Heart left ventricle (tissue), 16 donors: ENCODE data around the gene TDG. TPM values are rescaled to one million over a fixed set of nuclear protein-coding genes. Genes with fewer than 3 reads are reported as not detected.

Experiments
- ATAC-seq, 4 donors: fragments of 200-7000 bp; cut with Tn5 transposase; one replicate each; pipeline ENCODE4 v1.9.1; 2020 to 2022; ENCODE audit warnings: moderate library complexity in 4 of 4, mild to moderate bottlenecking in 3 of 4, moderate number of reproducible peaks in 1 of 4
- DNase-seq, 5 donors: peaks; one replicate each; pipeline ENCODE4 v3.0.0-alpha.2; 2020
- H3K27ac ChIP-seq, 12 donors: fragments of 200-600 bp; sonication (generic) in 4 of 12; one replicate each; pipeline versions ENCODE4 v1.5.0 to v1.8.0; 2016 to 2022; ENCODE audit warnings: mild to moderate bottlenecking in 2 of 12
- H3K27me3 ChIP-seq, 9 donors: fragments of 200-600 bp; sonication (generic) in 2 of 9; one replicate each; pipeline versions ENCODE4 v1.5.1 to v1.8.0; 2016 to 2022; ENCODE audit warnings: mild to moderate bottlenecking in 3 of 9
- H3K36me3 ChIP-seq, 9 donors: fragments of 200-600 bp; sonication (generic) in 2 of 9; one replicate each; pipeline versions ENCODE4 v1.5.0 to v1.8.0; 2018 to 2022; ENCODE audit warnings: mild to moderate bottlenecking in 2 of 9
- H3K4me1 ChIP-seq, 12 donors: fragments of 200-600 bp; sonication (generic) in 4 of 12; one replicate each; pipeline versions ENCODE4 v1.5.0 to v1.8.0; 2016 to 2022; ENCODE audit warnings: mild to moderate bottlenecking in 3 of 12
- H3K4me3 ChIP-seq, 12 donors: fragments of 200-600 bp; sonication (generic) in 4 of 12; one replicate each; pipeline versions ENCODE4 v1.5.0 to v1.8.0; 2017 to 2022; ENCODE audit warnings: mild to moderate bottlenecking in 9 of 12, moderate library complexity in 4 of 12
- H3K9me3 ChIP-seq, 12 donors: fragments of 200-600 bp; sonication (generic) in 4 of 12; one replicate each; pipeline versions ENCODE4 v1.5.0 to v1.8.0; 2016 to 2022; ENCODE audit warnings: mild to moderate bottlenecking in 1 of 12
- POLR2A ChIP-seq, 2 donors: fragments of 450-650 bp; IDR thresholded peaks; one replicate each; pipeline ENCODE4 v1.6.1; 2017; ENCODE audit warnings: antibody characterized with exemption in 2 of 2, mild to moderate bottlenecking in 2 of 2, moderate library complexity in 2 of 2
- WGBS, 4 donors: extraction: QIAGEN DNeasy Blood & Tissue Kit in 2 of 4; methylation state at CpG; one replicate each; pipeline versions ENCODE4 v1.1.5 to v1.1.7; 2013 to 2018; 5-methylcytosine and 5-hydroxymethylcytosine counted together
- intact Hi-C, 10 donors: fragments of 100-400 bp; cut with DNase I; formaldehyde crosslinking; loops; one replicate each; pipeline versions ENCODE4 v1.11.1 to v1.14.2; 2022
- polyA plus RNA-seq, 2 donors: library from polyadenylated mRNA; stranded (reverse); fragments of 200-250 nt; gene quantifications; one replicate each; pipeline ENCODE4 v1.2.3, GENCODE V29; 2013
- total RNA-seq, 9 donors: library from RNA; depleted of rRNA in 2 of 9; stranded (reverse); fragments of >200 nt in 2 of 9; fragmentation: NEBNext Ultra II Directional in 3 of 9; extraction: Animal tissue kit (Norgen Biotek cat#: 25700) in 3 of 9; gene quantifications; one replicate each; pipeline versions ENCODE4 v1.1.0 to v1.2.4, GENCODE V29; 2016 to 2023
- TF ChIP-seq, protein P1 (sequence below), 12 donors: fragments of 200-600 bp; sonication (generic) in 4 of 12; IDR thresholded peaks; one replicate each; pipeline versions ENCODE4 v1.5.0 to v1.8.0; 2018 to 2022; ENCODE audit warnings: antibody characterized with exemption in 12 of 12, mild to moderate bottlenecking in 5 of 12
- donor health status: ischemic (EF 13 %, LVEDD 7.1; RV severe dilation, severe dysfunction).
- donor health status: healthy with polysubstance abuse.
- donor health status: DM: no; HTN: yes; CAD: no.
- donor health status: DM: no; HTN: no; CAD: no.
- donor health status: ischemic (EF 25% LVEDD 6.9; RV normal size, moderate dysfunction).
- donor health status: ischemic (EF 25% LVEDD 5.7; RV mildly dilated, moderate dysfunction).
- donor health status: healthy.
- donor health status: DM: yes; HTN: yes; CAD: no.
- donor health status: ischemic (EF 35%, LVEDD 5.7; RV mildly dilated, moderate dysfunction).
- donor health status: nonischemic (EF 11% LVEDD 7.7; RV severe dilation, severe dysfunction).
- donor health status: DM: yes; HTN: yes; CAD: no.
- donor health status: PGD.
- donor health status: ischemic (EF 29% LVEDD 5.4; RV normal size, mild dysfunction).
- donor health status: nonischemic (EF 23%, LVEDD 6.1; RV moderate dilation, normal function).

TDG gene
- total and polyA plus RNA-seq, 11 donors, result 7.4 to 15.5 (median 13.1) TPM

DNA sequence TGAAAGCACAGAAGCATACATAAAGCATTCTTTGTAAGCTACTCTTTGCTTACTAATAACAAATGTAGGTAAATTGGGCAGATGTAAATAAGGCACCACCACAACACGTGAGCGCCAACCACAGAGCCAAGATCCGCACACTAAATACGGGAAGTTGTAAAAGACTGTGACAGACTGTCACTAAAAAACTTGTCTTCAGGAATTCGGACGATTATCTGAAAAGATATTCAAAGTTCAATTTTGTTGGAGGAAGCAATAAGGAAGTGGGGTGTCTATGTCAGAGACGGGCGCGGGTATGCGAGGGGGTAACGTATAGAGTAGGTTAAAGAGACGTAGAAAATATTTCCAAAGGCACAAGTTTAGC is 37.0 kb upstream of the TDG start:
- peak in 1 of 5 donors; percentile 47 for DNase-seq
- peaks cover 7 to 43% (median 32%) of the 10 kb centered on the region in 12 donors for H3K4me1 ChIP-seq

DNA sequence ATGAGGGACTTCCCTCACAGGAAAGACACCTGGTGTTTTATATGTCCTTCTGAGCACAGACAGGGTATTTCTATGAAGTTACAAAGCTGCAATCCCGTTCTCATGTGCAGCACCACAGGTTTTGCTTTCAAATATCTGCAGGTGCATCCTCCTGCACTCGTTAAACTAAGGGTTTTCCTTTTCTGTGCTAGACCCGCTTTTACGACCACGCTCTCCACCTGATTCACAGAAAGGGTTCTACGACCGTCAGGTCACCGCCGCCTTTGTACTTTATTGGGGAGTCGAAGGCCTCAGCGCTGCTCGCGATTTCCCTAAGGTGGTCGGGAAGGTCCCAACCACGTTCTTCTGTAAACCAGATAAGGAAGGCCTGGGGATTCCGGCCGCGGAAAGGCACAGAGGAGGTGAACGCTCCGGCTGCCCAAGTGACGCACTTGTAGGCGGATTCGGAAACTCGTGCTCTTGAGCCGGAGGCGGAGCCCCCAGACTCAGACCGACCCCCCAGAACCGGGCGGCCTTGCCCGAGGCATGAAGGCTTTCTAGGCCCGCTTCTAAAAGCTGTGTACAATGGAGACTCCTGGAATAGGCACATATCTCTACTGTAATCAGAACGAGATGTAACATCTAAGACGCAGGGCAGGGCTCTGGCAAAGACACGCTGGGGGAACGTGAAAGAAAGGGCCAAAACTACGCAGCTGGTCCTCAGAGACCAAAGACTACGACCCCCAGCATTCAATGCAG is 36.5 kb upstream of the TDG start:
- 1 to 4% (median 2%) methylated on average over 31 to 37 of the region's 37 CpGs for WGBS, 4 donors
- Histone ChIP-seq H3K4me3 (peak overlapping the region; percentile 35 to 95 (median 80)), H3K9me3 (no peaks in the 10 kb centered on the region), H3K4me1 (peaks cover 10 to 49% (median 35%) of the 10 kb centered on the region in 12 donors), H3K36me3 (peaks cover 0 to 28% (median 18%) of the 10 kb centered on the region in 9 donors), H3K27ac (peak overlapping the region; percentile 87 to 99 (median 94)), H3K27me3 (no peaks in the 10 kb centered on the region)
- ATAC-seq, result peak; percentile 43 to 76 (median 70)
- TF ChIP-seq, protein P1, sequence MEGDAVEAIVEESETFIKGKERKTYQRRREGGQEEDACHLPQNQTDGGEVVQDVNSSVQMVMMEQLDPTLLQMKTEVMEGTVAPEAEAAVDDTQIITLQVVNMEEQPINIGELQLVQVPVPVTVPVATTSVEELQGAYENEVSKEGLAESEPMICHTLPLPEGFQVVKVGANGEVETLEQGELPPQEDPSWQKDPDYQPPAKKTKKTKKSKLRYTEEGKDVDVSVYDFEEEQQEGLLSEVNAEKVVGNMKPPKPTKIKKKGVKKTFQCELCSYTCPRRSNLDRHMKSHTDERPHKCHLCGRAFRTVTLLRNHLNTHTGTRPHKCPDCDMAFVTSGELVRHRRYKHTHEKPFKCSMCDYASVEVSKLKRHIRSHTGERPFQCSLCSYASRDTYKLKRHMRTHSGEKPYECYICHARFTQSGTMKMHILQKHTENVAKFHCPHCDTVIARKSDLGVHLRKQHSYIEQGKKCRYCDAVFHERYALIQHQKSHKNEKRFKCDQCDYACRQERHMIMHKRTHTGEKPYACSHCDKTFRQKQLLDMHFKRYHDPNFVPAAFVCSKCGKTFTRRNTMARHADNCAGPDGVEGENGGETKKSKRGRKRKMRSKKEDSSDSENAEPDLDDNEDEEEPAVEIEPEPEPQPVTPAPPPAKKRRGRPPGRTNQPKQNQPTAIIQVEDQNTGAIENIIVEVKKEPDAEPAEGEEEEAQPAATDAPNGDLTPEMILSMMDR (IDR thresholded peaks at IDR 0.05), result no peak
- TF ChIP-seq POLR2A (IDR thresholded peaks at IDR 0.05), result peak in 1 of 2 donors; percentile 40
- intact Hi-C loops, result loop anchor here in 2 of 10 donors (5.0 kb wide), 1 partner anchor 47 kb away; no protein-coding TSS in a partner anchor
- peak; percentile 89 to 91 (median 90) for DNase-seq

More for the DNA sequence above, 37.0 kb upstream of the TDG start:
- Histone ChIP-seq H3K9me3 (no peaks in the 10 kb centered on the region), H3K27me3 (no peaks in the 10 kb centered on the region), H3K4me3 (peak overlapping the region; percentile 35 to 95 (median 80)), H3K36me3 (peaks cover 0 to 23% (median 13%) of the 10 kb centered on the region in 9 donors), H3K27ac (peak overlapping the region; percentile 87 to 99 (median 94))
- no peak for ATAC-seq
- intact Hi-C loops, result loop anchor here in 2 of 10 donors (5.0 kb wide), 1 partner anchor 46 kb away; no protein-coding TSS in a partner anchor
- WGBS, 4 donors, result 31 to 47% (median 35%) methylated on average over 12 of the region's 12 CpGs
- TF ChIP-seq, protein P1 (IDR thresholded peaks at IDR 0.05), result no peak
- no peak for TF ChIP-seq POLR2A (IDR thresholded peaks at IDR 0.05)

DNA sequence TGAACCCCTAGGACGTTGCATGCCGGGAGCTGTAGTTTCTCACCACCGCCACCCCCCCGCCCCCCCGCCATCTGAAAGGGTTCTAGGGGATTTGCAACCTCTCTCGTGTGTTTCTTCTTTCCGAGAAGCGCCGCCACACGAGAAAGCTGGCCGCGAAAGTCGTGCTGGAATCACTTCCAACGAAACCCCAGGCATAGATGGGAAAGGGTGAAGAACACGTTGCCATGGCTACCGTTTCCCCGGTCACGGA is 36.0 kb upstream of the TDG start:
- peaks cover 0 to 33% (median 23%) of the 10 kb centered on the region in 9 donors for H3K36me3 ChIP-seq
- H3K9me3 ChIP-seq, result no peaks in the 10 kb centered on the region
- ATAC-seq (no peak), DNase-seq (no peak)
- intact Hi-C loops, result loop anchor here in 6 of 10 donors (1.0 to 5.0 kb wide), 7 partner anchors 27 to 303 kb away; partner anchors contain the start of genes TDG (in 2 of the 6) and HCFC2 (in 1 of the 6)
- peaks cover 10 to 53% (median 39%) of the 10 kb centered on the region in 12 donors for H3K4me1 ChIP-seq
- H3K4me3 ChIP-seq, result peak overlapping the region; percentile 35 to 95 (median 80)
- TF ChIP-seq, protein P1 (IDR thresholded peaks at IDR 0.05), result no peak
- TF ChIP-seq POLR2A (IDR thresholded peaks at IDR 0.05), result no peak
- peak overlapping the region; percentile 87 to 99 (median 94) for H3K27ac ChIP-seq
- 0 to 1% (median 0%) methylated on average over 1 to 18 of the region's 18 CpGs for WGBS, 4 donors
- H3K27me3 ChIP-seq, result no peaks in the 10 kb centered on the region

DNA sequence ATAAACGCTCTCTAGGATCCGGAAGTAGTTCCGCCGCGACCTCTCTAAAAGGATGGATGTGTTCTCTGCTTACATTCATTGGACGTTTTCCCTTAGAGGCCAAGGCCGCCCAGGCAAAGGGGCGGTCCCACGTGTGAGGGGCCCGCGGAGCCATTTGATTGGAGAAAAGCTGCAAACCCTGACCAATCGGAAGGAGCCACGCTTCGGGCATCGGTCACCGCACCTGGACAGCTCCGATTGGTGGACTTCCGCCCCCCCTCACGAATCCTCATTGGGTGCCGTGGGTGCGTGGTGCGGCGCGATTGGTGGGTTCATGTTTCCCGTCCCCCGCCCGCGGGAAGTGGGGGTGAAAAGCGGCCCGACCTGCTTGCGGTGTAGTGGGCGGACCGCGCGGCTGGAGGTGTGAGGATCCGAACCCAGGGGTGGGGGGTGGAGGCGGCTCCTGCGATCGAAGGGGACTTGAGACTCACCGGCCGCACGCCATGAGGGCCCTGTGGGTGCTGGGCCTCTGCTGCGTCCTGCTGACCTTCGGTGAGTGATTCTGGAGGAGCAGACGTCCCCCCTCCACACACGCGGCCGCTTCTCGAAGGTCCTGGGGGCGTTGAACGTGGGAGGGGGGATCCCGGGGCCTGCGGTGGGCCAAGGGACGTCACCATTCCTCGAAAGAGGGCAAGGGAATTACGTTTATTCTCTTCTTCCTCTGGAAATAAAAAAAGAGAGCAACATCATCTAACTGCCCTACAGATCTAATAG is 35.5 kb upstream of the TDG start, which contains the start of gene HSP90B1:
Gene HSP90B1, plus strand, starts transcription at position 377 of the 753 bp plus-strand sequence. Its CDS starts 106 bp downstream, at position 483.
- Histone ChIP-seq H3K27ac (peak within 1 kb of the TSS; percentile 87 to 99 (median 94)), H3K9me3 (no peaks in the 10 kb centered on the region), H3K36me3 (peaks cover 0 to 38% (median 28%) of the 10 kb centered on the region in 9 donors), H3K4me1 (peaks cover 10 to 58% (median 41%) of the 10 kb centered on the region in 12 donors), H3K4me3 (peak within 1 kb of the TSS; percentile 71 to 95 (median 86)), H3K27me3 (no peaks in the 10 kb centered on the region)
- 0% methylated on average over 13 to 56 of the region's 56 CpGs for WGBS, 4 donors
- peak; percentile 99 to 100 (median 100) for DNase-seq
- intact Hi-C loops, result loop anchor here in 6 of 10 donors (1.0 to 5.0 kb wide), 6 partner anchors 27 to 303 kb away; partner anchors contain the start of genes TDG (in 2 of the 6) and HCFC2 (in 1 of the 6)
- ATAC-seq, result peak; percentile 91 to 96 (median 93)
- TF ChIP-seq, protein P1 (IDR thresholded peaks at IDR 0.05), result no peak
- TF ChIP-seq POLR2A (IDR thresholded peaks at IDR 0.05), result peak; percentile 83 to 98
